GM12892 (cell line): ENCODE results near the gene SOX18.

ENCODE experiments used
- POLR2A ChIP-seq: IDR thresholded peaks from 2 replicates; pipeline ENCODE4 v1.6.1; 2011; ENCODE audit warnings: low read depth, low read length, control low read depth
- POLR2AphosphoS5 ChIP-seq: IDR thresholded peaks from 2 replicates; pipeline ENCODE4 v1.6.1; 2011; ENCODE audit warnings: low read depth, low read length, control low read depth

GRCh38 chr20:64049060-64049877 is at the start of gene SOX18:
- TF ChIP-seq POLR2A: no peak
- no peak for TF ChIP-seq POLR2AphosphoS5
